ENCODE data around the gene CGB2.
A peak's percentile ranks its signal among the peaks of the same experiment; 100 is the strongest.

The CGB2 gene

DNA sequence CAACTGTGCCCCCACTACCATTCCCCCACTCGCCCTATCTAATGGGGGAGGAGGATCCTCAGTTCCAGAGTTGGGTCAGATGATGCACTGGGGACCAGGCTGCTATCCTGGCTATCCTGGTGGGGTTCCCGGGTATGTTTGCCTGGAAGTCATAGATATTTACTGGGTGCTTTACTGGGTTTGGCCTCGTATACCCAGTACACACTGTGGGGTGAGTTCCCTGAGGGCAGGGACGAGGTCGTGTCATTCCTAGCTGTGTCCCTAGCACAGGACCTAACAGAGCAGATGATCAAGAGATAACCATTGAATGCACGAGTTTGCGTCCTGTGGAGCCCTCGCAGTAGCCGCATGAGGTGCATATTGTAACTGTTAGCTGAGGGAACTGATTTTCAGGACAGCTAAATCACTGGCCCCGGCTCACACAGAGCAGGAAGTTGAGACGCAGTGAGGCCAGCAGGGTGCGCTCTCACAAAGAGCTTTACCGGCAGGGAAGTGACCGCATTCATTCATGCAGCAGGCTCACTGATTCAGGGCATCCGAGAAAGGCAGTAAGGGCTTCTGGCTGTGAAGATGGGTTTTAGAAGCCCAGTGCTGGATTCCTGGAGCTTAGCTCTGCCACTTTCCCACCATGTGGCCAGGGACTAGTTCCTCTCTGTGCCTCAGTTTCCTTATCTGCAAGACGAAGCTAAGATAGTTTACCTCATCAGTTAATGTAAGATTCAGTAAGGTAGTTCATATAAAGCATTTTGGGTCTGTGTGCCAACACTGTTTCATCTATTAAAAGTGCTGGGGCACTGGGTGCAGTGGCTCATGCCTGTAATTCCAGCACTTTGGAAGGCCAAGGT, 32.0 kb upstream of the CGB2 start:
- Histone ChIP-seq H2AFZ (ENCODE audit: low read depth, low read length) (no peak overlapping the region), H3K4ac (ENCODE audit: low read depth in 1 of 2, low read length in 2 of 2) (no peak overlapping the region), H3K4me2 (ENCODE audit: low read length, poor library complexity, severe bottlenecking) (no peak overlapping the region), H3K9me3 (ENCODE audit: control insufficient read depth, low read length) (no peaks in the 10 kb centered on the region), H3K23ac (ENCODE audit: low read length in 2 of 2) (no peak overlapping the region), H3K36me3 (ENCODE audit: control insufficient read depth in 1 of 2, insufficient read depth in 2 of 2, low read depth in 1 of 2, low read length in 2 of 2) (peaks cover 21 to 23% of the 10 kb centered on the region in 2 experiments), H2BK120ac (ENCODE audit: low read depth, low read length) (no peak overlapping the region), H3K4me1 (ENCODE audit: control insufficient read depth, insufficient read depth, low read depth, low read length) (peaks cover 11% of the 10 kb centered on the region), H3K14ac (ENCODE audit: low read length in 2 of 2) (no peak overlapping the region), H3K27ac (ENCODE audit: low read length, poor library complexity, severe bottlenecking) (no peak overlapping the region), H2BK12ac (ENCODE audit: low read length in 2 of 2) (peak overlapping the region in 1 of 2 experiments; percentile 45), H4K91ac (ENCODE audit: low read length) (no peak overlapping the region), H3K27me3 (ENCODE audit: control insufficient read depth in 1 of 2, insufficient read depth in 1 of 2, low read length in 2 of 2) (no peaks in the 10 kb centered on the region), H4K8ac (ENCODE audit: low read length) (peak overlapping the region; percentile 58), H3K79me1 (replicated peaks; ENCODE audit: low read length, poor library complexity, severe bottlenecking) (peaks cover 23% of the 10 kb centered on the region), H3K9ac (ENCODE audit: low read length) (peak overlapping the region; percentile 26), H2BK5ac (ENCODE audit: low read depth, low read length, poor library complexity, severe bottlenecking) (no peak overlapping the region), H2AK5ac (ENCODE audit: low read length, severe bottlenecking) (no peak overlapping the region), H3K4me3 (ENCODE audit: insufficient read depth in 1 of 2, low read depth in 1 of 2, low read length in 2 of 2) (no peak overlapping the region), H2BK15ac (ENCODE audit: low read depth, poor library complexity, severe bottlenecking) (no peak overlapping the region), H3K18ac (ENCODE audit: low read depth in 1 of 2, low read length in 2 of 2) (peak overlapping the region in 1 of 2 experiments; percentile 46)
- peak; percentile 76 for DNase-seq
- WGBS: 58% methylated on average over 16 of the region's 16 CpGs

- Histone ChIP-seq H3K4ac (ENCODE audit: low read depth in 1 of 2, low read length in 2 of 2) (no peak overlapping the region), H2AFZ (ENCODE audit: low read depth, low read length) (no peak overlapping the region), H2BK12ac (ENCODE audit: low read length in 2 of 2) (no peak overlapping the region), H3K4me2 (ENCODE audit: low read length, poor library complexity, severe bottlenecking) (no peak overlapping the region), H3K9ac (ENCODE audit: low read length) (no peak overlapping the region), H3K23ac (ENCODE audit: low read length in 2 of 2) (no peak overlapping the region), H3K27ac (ENCODE audit: low read length, poor library complexity, severe bottlenecking) (no peak overlapping the region), H3K18ac (ENCODE audit: low read depth in 1 of 2, low read length in 2 of 2) (no peak overlapping the region), H2BK5ac (ENCODE audit: low read depth, low read length, poor library complexity, severe bottlenecking) (no peak overlapping the region), H3K14ac (ENCODE audit: low read length in 2 of 2) (no peak overlapping the region), H4K91ac (ENCODE audit: low read length) (no peak overlapping the region), H3K36me3 (ENCODE audit: control insufficient read depth in 1 of 2, insufficient read depth in 2 of 2, low read depth in 1 of 2, low read length in 2 of 2) (peaks cover 43 to 52% of the 10 kb centered on the region in 2 experiments), H3K9me3 (ENCODE audit: control insufficient read depth, low read length) (no peaks in the 10 kb centered on the region), H3K79me1 (replicated peaks; ENCODE audit: low read length, poor library complexity, severe bottlenecking) (peaks cover 22% of the 10 kb centered on the region), H3K4me1 (ENCODE audit: control insufficient read depth, insufficient read depth, low read depth, low read length) (no peaks in the 10 kb centered on the region), H4K8ac (ENCODE audit: low read length) (no peak overlapping the region), H2AK5ac (ENCODE audit: low read length, severe bottlenecking) (no peak overlapping the region), H2BK120ac (ENCODE audit: low read depth, low read length) (no peak overlapping the region), H2BK15ac (ENCODE audit: low read depth, poor library complexity, severe bottlenecking) (no peak overlapping the region), H3K4me3 (ENCODE audit: insufficient read depth in 1 of 2, low read depth in 1 of 2, low read length in 2 of 2) (no peak overlapping the region), H3K27me3 (ENCODE audit: control insufficient read depth in 1 of 2, insufficient read depth in 1 of 2, low read length in 2 of 2) (no peaks in the 10 kb centered on the region)
- 99% methylated on average over 15 of the region's 15 CpGs for WGBS
- no peak for DNase-seq
Measured at GRCh38 chr19:49004133-49004532, 27.6 kb upstream of the CGB2 start.

GRCh38 chr19:49004964-49005614, 26.6 kb upstream of the CGB2 start:
- Histone ChIP-seq H4K8ac (ENCODE audit: low read length) (no peak overlapping the region), H3K9ac (ENCODE audit: low read length) (no peak overlapping the region), H4K91ac (ENCODE audit: low read length) (no peak overlapping the region), H2BK15ac (ENCODE audit: low read depth, poor library complexity, severe bottlenecking) (no peak overlapping the region), H2AK5ac (ENCODE audit: low read length, severe bottlenecking) (no peak overlapping the region), H3K4me1 (ENCODE audit: control insufficient read depth, insufficient read depth, low read depth, low read length) (no peaks in the 10 kb centered on the region), H3K23ac (ENCODE audit: low read length in 2 of 2) (no peak overlapping the region), H3K79me1 (replicated peaks; ENCODE audit: low read length, poor library complexity, severe bottlenecking) (peaks cover 17% of the 10 kb centered on the region), H3K9me3 (ENCODE audit: control insufficient read depth, low read length) (no peaks in the 10 kb centered on the region), H3K36me3 (ENCODE audit: control insufficient read depth in 1 of 2, insufficient read depth in 2 of 2, low read depth in 1 of 2, low read length in 2 of 2) (peaks cover 48 to 59% of the 10 kb centered on the region in 2 experiments), H3K18ac (ENCODE audit: low read depth in 1 of 2, low read length in 2 of 2) (no peak overlapping the region), H3K4me3 (ENCODE audit: insufficient read depth in 1 of 2, low read depth in 1 of 2, low read length in 2 of 2) (no peak overlapping the region), H3K4me2 (ENCODE audit: low read length, poor library complexity, severe bottlenecking) (no peak overlapping the region), H3K27ac (ENCODE audit: low read length, poor library complexity, severe bottlenecking) (no peak overlapping the region), H2BK12ac (ENCODE audit: low read length in 2 of 2) (no peak overlapping the region), H3K14ac (ENCODE audit: low read length in 2 of 2) (no peak overlapping the region), H3K4ac (ENCODE audit: low read depth in 1 of 2, low read length in 2 of 2) (no peak overlapping the region), H2BK120ac (ENCODE audit: low read depth, low read length) (no peak overlapping the region), H3K27me3 (ENCODE audit: control insufficient read depth in 1 of 2, insufficient read depth in 1 of 2, low read length in 2 of 2) (no peaks in the 10 kb centered on the region), H2BK5ac (ENCODE audit: low read depth, low read length, poor library complexity, severe bottlenecking) (no peak overlapping the region), H2AFZ (ENCODE audit: low read depth, low read length) (no peak overlapping the region)
- WGBS: 94% methylated on average over 6 of the region's 7 CpGs
- no peak for DNase-seq

GRCh38 chr19:49006905-49007304, 24.8 kb upstream of the CGB2 start:
- Histone ChIP-seq H4K8ac (ENCODE audit: low read length) (no peak overlapping the region), H2BK15ac (ENCODE audit: low read depth, poor library complexity, severe bottlenecking) (no peak overlapping the region), H3K4me1 (ENCODE audit: control insufficient read depth, insufficient read depth, low read depth, low read length) (no peaks in the 10 kb centered on the region), H3K36me3 (ENCODE audit: control insufficient read depth in 1 of 2, insufficient read depth in 2 of 2, low read depth in 1 of 2, low read length in 2 of 2) (peaks cover 66 to 76% of the 10 kb centered on the region in 2 experiments), H2BK120ac (ENCODE audit: low read depth, low read length) (no peak overlapping the region), H3K4me2 (ENCODE audit: low read length, poor library complexity, severe bottlenecking) (no peak overlapping the region), H3K23ac (ENCODE audit: low read length in 2 of 2) (no peak overlapping the region), H3K4me3 (ENCODE audit: insufficient read depth in 1 of 2, low read depth in 1 of 2, low read length in 2 of 2) (no peak overlapping the region), H2BK5ac (ENCODE audit: low read depth, low read length, poor library complexity, severe bottlenecking) (no peak overlapping the region), H3K27ac (ENCODE audit: low read length, poor library complexity, severe bottlenecking) (no peak overlapping the region), H2AFZ (ENCODE audit: low read depth, low read length) (no peak overlapping the region), H3K79me1 (replicated peaks; ENCODE audit: low read length, poor library complexity, severe bottlenecking) (peaks cover 13% of the 10 kb centered on the region), H3K4ac (ENCODE audit: low read depth in 1 of 2, low read length in 2 of 2) (no peak overlapping the region), H3K27me3 (ENCODE audit: control insufficient read depth in 1 of 2, insufficient read depth in 1 of 2, low read length in 2 of 2) (no peaks in the 10 kb centered on the region), H3K9me3 (ENCODE audit: control insufficient read depth, low read length) (no peaks in the 10 kb centered on the region), H3K18ac (ENCODE audit: low read depth in 1 of 2, low read length in 2 of 2) (no peak overlapping the region), H2BK12ac (ENCODE audit: low read length in 2 of 2) (no peak overlapping the region), H2AK5ac (ENCODE audit: low read length, severe bottlenecking) (no peak overlapping the region), H3K14ac (ENCODE audit: low read length in 2 of 2) (no peak overlapping the region), H3K9ac (ENCODE audit: low read length) (no peak overlapping the region), H4K91ac (ENCODE audit: low read length) (no peak overlapping the region)
- WGBS: 98% methylated on average over 22 of the region's 22 CpGs
- no peak for DNase-seq

Measured in mesenchymal stem cell (in vitro differentiated cells and primary cell).